Brain pericyte (primary cell): Measurements from ENCODE around the gene C11orf68.
"Not testable (repeated sequence)": the region's sequence is repeated elsewhere in the genome, so short reads cannot be mapped to it uniquely, and the experiment has no call there.

Experiments used
- DNase-seq: peaks from one replicate; pipeline ENCODE4 v3.0.0-alpha.2; 2012; ENCODE audit warnings: low read depth, low spot score

C11orf68 gene

DNA sequence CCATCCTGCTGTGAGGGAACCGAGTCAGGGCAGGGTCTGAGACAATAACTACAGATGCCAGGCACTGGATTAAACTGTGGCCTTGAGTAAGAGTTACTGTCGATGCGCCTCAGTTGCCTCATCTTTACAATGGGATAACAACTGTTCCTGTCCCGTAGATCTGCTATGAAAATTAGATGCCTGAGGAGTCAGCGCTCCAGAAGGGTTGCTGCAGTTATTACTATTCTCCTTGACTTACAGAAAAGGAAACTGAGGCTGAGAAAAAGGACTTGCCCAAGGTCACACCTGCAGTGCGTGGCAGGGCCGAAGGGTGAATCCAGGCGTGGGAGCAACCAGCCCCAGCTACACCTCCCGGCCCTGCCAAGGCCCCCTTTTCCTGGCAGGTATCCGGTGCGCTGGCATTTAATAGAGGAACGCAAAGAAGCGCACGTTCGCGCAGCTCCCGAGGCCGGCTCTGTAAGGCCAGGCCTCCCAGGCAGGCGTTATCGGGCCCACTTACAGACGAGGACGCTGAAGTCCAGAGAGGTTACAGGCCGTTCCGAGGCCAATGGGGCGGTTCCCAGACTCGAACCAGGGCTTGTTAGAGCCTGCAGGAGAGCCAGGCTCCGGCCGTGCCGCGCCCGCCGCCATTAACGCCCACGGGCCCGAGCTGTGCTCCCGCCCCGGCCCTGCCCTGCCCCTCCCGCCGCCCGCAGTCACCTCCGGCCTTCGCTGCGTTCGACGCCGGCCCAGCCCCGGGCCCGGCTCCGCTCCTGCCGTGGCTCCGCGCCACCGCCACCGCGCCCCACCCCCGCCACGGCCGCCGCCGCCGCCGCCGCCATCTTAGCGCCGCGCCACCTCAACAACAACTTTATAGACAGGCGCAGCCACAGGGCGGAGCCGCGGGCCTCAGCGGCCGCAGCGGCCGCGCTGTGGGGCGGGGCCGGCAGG is at the start of gene C11orf68:
C11orf68 (minus strand) TSS at position 852 of the 930 bp plus-strand sequence; CDS start at position 821, 31 bp downstream.
- no peak for DNase-seq

GRCh38 chr11:65967329-65967934 is 48.6 kb upstream of the C11orf68 start:
- DNase-seq = no peak

GRCh38 chr11:65965986-65966762 is 47.3 kb upstream of the C11orf68 start:
- no peak for DNase-seq

- no peak for DNase-seq
Observed at GRCh38 chr11:65964906-65965305, 46.0 kb upstream of the C11orf68 start.

GRCh38 chr11:65962141-65962564 is 43.3 kb upstream of the C11orf68 start:
- DNase-seq = no peak

DNA sequence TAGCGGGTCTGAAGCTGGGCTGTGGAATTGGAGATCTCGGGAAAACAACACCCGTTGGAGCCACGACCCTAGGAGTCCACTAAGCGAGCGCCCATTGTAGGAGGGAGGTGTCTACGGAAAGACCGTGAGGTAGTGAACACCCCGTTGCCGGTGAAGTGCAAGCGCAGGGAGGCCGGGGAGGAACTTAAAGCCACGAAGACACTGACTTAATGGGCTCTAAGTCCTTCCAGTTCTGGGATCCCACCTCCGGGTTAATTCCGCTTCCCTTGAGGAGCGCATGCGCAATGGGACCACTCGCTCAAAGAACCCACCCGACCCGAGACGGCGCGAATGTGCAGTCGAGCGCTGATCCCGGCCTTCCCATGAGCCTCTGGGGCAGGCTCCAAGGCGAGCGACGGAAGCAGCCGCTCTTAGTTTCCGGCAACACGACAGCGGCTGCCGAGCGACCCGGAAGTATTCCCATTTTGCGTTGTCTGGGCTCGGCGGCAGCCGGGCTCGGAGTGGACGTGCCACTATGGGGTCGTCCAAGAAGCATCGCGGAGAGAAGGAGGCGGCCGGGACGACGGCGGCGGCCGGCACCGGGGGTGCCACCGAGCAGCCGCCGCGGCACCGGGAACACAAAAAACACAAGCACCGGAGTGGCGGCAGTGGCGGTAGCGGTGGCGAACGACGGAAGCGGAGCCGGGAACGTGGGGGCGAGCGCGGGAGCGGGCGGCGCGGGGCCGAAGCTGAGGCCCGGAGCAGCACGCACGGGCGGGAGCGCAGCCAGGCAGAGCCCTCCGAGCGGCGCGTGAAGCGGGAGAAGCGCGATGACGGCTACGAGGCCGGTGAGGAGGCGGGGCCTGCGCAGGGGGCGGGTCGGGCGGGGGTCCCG is 42.6 kb upstream of the C11orf68 start, which contains the start of gene SART1:
SART1 (plus strand) TSS at position 468 of the 874 bp plus-strand sequence; CDS start at position 515, 47 bp downstream.
- peak; percentile 95 for DNase-seq

- DNase-seq = no peak
Observed at GRCh38 chr11:65960824-65961266, 42.0 kb upstream of the C11orf68 start.

DNA sequence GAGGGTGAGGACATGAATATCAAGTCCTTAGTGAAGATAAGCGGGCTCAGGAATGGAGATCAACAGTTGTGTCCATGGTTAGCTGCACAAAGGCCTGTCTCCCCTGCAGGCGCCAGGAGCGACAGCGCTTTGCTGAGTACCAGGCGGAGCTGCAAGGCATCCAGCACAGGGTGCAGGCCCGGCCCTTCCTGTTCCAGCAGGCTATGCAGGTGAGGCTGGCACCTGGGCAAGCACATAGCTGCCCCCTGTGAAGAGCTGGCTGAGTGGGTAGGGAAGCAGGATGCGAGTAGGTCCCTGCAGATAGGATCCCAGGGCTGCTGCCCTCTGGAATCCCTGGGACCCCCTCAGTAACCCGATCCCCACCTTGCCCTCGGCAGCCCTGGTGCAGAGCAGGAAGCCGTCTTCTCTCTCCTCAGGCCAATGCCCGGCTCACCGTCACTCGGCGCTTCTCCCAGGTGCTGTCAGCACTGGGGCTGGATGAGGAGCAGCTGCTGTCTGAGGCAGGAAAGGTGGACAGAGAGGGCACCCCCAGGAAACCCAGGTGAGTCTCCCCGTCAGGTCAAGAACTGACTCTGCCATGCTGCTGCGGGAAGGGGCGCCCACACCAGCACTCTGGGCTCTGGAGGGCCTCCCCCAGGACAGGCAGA is 40.0 kb upstream of the C11orf68 start:
- no peak for DNase-seq

DNA sequence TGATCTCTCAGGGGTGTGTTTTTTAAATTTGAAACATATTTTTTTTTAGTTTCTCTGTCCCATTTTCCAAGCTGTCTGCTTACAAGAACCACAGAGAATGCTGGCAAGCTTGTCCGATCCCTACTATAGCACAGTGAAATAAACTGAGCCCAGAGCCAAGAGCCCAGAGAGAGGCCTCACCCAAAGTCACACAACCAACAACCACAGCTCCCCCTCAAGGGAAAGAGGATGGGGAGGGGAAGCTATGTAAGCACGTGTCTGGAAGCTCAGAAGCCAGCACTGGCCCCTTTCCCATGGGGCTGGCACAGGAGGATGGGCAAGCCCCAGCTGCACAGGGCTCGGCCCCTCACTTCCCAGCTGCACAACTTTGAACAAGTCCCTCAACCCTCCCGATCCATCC is 39.4 kb upstream of the C11orf68 start:
- no peak for DNase-seq

DNA sequence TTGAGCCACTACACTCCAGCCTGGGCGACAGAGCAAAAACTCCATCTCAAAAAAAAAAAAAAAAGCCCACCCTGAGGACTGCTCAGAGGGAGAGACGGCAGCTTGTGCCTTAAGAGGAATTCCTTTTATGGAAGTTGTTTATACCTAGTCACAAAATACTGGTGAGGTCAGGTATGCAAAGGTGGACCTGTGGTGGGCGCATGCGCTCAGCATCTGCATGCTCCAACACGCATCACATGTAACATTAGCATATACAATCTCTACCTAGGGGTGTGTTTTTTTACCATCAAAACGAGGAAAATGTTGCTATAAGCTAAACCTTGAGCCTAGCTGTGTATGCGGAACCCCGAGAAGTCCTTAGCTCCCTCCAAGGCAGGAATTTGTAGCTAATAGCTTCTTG is 35.9 kb upstream of the C11orf68 start:
- no peak for DNase-seq

DNA sequence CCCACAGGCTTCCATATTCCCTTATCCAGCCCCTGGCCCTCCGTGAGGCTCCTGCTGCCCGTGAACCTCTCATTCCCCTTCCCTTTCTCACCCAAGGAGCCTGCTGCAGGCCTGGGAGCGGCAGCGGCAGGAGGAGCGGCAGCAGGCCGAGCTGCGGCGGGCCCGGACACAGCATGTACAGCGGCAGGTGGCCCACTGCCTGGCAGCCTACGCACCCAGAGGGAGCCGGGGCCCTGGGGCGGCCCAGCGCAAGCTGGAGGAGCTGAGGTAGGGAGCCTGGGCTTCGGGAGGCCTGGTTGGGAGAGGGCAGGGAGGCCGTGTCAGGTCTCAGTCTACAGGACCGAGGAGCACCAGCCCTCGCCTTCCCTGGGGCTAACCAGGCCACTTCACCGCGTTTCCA is 34.6 kb upstream of the C11orf68 start:
- DNase-seq = no peak

DNA sequence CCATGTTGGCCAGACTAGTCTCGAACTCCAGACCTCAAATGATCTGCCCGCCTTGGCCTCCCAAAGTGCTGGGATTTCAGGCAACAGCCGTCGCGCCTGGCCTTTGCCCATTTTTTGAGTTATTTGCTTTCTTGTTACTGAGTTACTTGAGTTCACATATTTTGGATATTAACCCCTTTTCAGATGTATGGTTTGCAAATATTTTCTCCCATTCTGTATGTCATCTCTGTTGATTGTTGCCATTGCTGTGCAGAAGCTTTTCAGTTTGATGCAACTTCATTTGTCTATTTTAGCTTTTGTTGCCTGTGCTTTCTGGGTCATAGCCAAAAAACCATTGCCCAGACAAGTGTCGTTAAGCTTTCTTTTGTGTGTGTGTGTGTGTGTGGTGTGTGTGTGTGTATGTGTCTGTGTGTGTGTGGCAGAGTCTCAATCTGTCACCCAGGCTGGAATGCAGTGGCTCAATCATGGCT is 33.2 kb upstream of the C11orf68 start:
- no peak for DNase-seq

DNA sequence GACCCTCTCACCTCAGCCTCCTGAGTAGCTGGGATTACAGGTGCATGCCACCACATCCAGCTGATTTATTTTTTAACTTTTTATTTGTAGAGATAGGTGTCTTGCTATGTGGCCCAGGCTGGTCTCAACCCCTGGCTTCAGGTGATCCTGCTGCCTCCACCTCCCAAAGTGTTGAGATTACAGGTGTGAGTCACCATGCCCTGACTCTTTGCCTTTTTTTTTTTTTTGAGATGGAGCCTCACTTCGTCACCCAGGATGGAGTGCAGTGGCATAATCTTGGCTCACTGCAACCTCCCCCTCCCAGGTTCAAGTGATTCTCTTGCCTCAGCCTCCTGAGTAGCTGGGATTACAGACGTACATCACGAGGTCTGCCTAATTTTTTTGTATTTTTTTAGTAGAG is 32.8 kb upstream of the C11orf68 start:
- DNase-seq = not testable (repeated sequence)

DNA sequence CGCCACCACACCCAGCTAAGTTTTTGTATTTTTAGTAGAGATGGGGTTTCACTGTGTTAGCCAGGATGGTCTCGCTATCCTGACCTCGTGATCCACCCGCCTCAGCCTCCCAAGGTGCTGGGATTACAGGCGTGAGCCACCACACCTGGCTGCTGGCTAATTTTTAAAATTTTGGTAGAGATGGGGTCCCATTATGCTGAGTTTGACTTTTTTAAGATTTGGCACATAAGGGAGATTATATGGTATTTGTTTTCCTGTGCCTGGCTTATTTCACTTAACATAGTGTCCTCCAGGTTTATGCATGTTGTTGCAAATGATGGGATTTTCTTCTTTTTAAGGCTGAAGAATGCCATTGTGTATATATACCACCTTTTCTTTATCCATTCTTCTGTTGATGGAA is 31.8 kb upstream of the C11orf68 start:
- not testable (repeated sequence) for DNase-seq

DNA sequence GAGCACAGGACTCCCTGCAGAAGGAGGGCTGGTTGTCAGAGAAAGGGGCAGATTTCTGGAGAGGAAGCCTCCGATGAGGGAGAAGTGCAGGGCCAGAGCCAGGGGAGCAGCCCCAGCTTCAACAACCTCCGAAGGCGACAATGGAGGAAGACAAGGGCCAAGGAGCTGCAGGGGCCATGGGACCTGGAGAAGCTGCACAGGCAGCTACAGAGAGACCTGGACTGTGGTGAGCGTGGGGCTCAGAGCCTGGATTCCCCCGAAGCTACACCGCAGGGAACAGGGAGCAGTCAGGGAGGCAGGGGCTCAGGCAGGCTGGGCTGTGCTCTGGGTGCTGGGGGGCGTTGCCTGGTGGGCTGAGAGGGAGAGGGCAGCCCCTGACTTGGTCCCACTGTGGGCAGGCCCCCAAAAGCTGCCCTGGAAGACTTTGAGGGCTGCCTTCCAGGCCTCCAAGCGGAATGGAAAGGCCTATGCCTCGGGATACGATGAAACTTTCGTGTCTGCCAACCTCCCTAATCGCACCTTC is 28.8 kb upstream of the C11orf68 start:
- DNase-seq = no peak

DNA sequence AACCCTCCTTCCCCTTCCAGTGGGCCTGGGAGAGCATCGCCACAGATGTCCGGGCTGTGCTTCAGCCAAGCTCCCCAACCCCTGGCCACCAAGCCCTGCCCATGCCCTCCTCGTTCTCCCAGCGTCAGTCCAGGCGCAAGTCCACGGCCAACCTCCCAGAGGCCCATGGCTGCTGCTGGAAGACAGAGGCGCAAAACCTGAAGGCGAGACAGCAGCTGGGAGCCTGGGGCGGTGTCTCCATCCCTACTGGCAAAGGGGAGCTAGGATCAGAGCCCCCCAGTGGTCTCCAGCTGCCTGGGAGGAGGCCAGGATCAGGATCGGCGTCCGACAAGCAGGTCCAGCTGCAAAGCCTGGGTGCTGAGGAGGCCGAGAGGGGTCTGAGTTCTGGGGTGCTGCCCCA is 28.3 kb upstream of the C11orf68 start:
- no peak for DNase-seq

GRCh38 chr11:65946655-65947054 is 27.8 kb upstream of the C11orf68 start:
- no peak for DNase-seq

DNA sequence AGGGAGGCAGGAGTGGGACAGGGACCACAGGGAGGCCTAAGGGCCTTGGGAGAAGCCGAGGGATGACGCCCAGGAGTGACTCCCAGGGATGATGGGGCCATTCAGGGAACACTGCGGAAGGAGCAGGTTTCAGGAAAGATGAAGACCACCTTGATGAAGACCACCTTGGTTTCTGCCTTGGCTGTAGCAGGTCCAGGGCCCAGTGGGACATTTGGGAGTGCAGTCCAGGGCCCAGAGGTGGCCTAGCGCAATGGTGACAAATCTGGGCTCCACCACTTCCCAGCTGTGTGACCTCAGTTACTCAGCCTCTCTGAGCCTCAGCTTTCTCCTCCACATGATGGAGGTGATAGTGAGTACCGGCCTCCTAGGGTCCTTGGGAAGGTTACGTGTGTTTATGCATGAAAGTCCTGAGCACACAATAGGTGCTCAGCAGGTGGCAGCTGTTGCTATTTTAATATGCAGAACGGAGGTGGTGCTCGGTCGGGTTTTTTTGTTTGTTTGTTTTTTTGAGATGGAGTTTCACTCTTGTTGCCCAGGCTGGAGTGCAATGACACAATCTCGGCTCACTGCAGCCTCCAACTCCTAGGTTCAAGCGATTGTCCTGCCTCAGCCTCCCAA is 27.2 kb upstream of the C11orf68 start:
- no peak for DNase-seq

DNA sequence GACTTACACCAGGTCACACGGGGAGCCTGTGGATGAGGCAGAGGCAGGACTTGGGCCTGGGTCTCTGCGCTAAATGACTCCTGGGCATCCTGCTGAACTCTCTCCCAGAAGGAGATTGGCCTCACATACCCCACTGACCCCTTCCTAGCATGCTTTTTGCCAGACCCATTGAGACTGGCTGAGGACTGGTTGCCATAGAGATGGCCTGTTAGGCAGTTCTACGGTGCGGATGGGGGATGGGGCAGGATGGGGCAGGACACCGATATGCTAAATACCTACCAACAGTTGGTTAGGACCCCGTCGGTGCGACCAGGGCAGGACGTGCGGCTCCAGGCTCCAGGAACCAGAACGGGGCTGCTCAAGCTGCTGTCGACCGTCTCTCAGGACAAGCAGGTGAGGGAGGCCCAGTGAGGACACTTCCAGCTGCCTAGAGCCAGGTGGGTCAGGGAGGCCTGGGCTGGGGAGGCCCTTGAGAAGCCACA is 26.6 kb upstream of the C11orf68 start, which contains the start of gene TSGA10IP:
TSGA10IP (plus strand) TSS at position 51 of the 482 bp plus-strand sequence; CDS start at position 247, 196 bp downstream.
- no peak for DNase-seq
